ENCODE data around the gene RFTN1. TPM values are rescaled to one million over a fixed set of nuclear protein-coding genes. Genes with fewer than 3 reads are reported as not detected.

Gene RFTN1
- total and polyA plus RNA-seq, 2 of the 8 experiments (the other 6 are each of a cell fraction or from before 2014, with no cell fraction given) = 4.6 to 6.7 TPM

DNA sequence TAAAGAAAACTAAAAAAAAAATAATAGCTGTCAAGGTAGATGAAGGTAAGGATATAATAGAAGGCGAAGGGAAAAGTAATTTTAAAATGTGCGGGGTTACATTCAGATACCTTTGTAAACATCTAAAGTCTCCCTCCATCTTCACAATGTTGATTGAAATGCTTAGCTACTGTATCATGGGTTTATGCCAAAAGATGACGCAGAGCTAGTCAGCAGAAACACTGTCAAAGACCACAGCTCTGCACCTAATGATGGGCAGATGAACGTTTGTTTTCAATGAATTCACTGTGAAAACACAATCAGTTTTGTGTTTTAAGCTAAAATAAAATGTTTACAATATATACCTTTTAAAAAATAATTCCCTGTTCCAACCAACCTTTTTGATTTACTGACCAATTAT is 61.2 kb downstream of the RFTN1 start:
- H3K23ac ChIP-seq (ENCODE audit: insufficient read length) = no peak overlapping the region
- H4K8ac ChIP-seq (ENCODE audit: extremely low read depth, insufficient read depth, low read length) = no peak overlapping the region
- H2BK12ac ChIP-seq (ENCODE audit: low read depth, low read length) = no peak overlapping the region
- no peak overlapping the region for H2BK15ac ChIP-seq (ENCODE audit: low read length)
- no peak overlapping the region for H3K4me3 ChIP-seq (ENCODE audit: extremely low read depth in 1 of 4, insufficient read depth in 2 of 4, low read depth in 3 of 4, low read length in 4 of 4)
- DNase-seq (ENCODE audit: low read depth in 1 of 2, low spot score in 2 of 2) (no peak), FAIRE-seq (no peak)
- H3K4ac ChIP-seq (replicated peaks; ENCODE audit: insufficient read length, low read depth, low read length) = no peak overlapping the region
- H3K56ac ChIP-seq (replicated peaks; ENCODE audit: insufficient read length, low read depth, low read length) = no peak overlapping the region
- 87 to 100% methylated on average over 2 to 4 of the region's 4 CpGs for WGBS, 2 experiments (ENCODE audit: extremely low coverage in 1 of 2, insufficient coverage in 1 of 2, insufficient read length in 1 of 2, insufficient replicate concordance in 2 of 2, low coverage in 1 of 2, low lambda C conversion rate in 2 of 2, missing lambda C conversion rate in 1 of 2)
- no peak overlapping the region for H2BK20ac ChIP-seq (ENCODE audit: low read length)
- H4K5ac ChIP-seq (ENCODE audit: insufficient read length, low read depth, low read length) = no peak overlapping the region
- no peak overlapping the region for H3K18ac ChIP-seq (ENCODE audit: extremely low read depth, low read length)
- no peaks in the 10 kb centered on the region for H3K27me3 ChIP-seq (replicated peaks in 1 of 4; ENCODE audit: control insufficient read depth in 3 of 4, extremely low read depth in 1 of 4, insufficient read depth in 3 of 4, low read length in 3 of 4)
- H3K79me1 ChIP-seq (ENCODE audit: low read depth, low read length) = no peaks in the 10 kb centered on the region
- H3K9me3 ChIP-seq (ENCODE audit: insufficient read depth in 2 of 2, low read depth in 1 of 2, low read length in 1 of 2) = no peaks in the 10 kb centered on the region
- peaks cover 3 to 10% (median 8%) of the 10 kb centered on the region in 4 experiments; a peak in 5 of 7 replicates for H3K4me1 ChIP-seq (replicated peaks in 1 of 4; ENCODE audit: control insufficient read depth in 3 of 4, insufficient read depth in 4 of 4, low read length in 3 of 4)
- no peaks in the 10 kb centered on the region for H4K20me1 ChIP-seq (replicated peaks in 1 of 2; ENCODE audit: control insufficient read depth in 1 of 2, insufficient read depth in 2 of 2, low read length in 2 of 2)
- no peak overlapping the region for H4K91ac ChIP-seq (replicated peaks; ENCODE audit: insufficient read length, low read length)
- H3K79me2 ChIP-seq (ENCODE audit: control insufficient read depth in 1 of 2, insufficient read depth in 2 of 2, low read length in 2 of 2) = no peaks in the 10 kb centered on the region
- no peaks in the 10 kb centered on the region for H3K36me3 ChIP-seq (ENCODE audit: control insufficient read depth in 2 of 4, insufficient read depth in 4 of 4, low read length in 3 of 4)
- H3K23me2 ChIP-seq (ENCODE audit: low read depth, low read length) = no peaks in the 10 kb centered on the region
- no peak overlapping the region for H3K4me2 ChIP-seq (ENCODE audit: insufficient read depth in 1 of 2, low read depth in 2 of 2, low read length in 2 of 2)
- TF ChIP-seq SUZ12 (IDR thresholded peaks at IDR 0.05; ENCODE audit: low read length) (no peak), ASH2L (IDR thresholded peaks at IDR 0.05; ENCODE audit: low read length) (no peak), KDM5A (IDR thresholded peaks at IDR 0.05; ENCODE audit: low read length) (no peak), RBBP5 (IDR thresholded peaks at IDR 0.05; ENCODE audit: borderline replicate concordance, low read depth, low read length) (no peak), HDAC6 (IDR thresholded peaks at IDR 0.05; ENCODE audit: low read depth, low read length) (no peak), BCL11A (IDR thresholded peaks at IDR 0.05; ENCODE audit: low read depth in 2 of 2, low read length in 2 of 2) (no peak), MAFK (IDR thresholded peaks at IDR 0.05; ENCODE audit: low read depth, low read length) (no peak), CHD2 (IDR thresholded peaks at IDR 0.05; ENCODE audit: low read length) (no peak), CBX8 (IDR thresholded peaks at IDR 0.05; ENCODE audit: borderline replicate concordance, low read depth, low read length) (no peak), EZH2 (IDR thresholded peaks at IDR 0.05; ENCODE audit: low read depth, low read length, severe bottlenecking) (no peak)
- TF ChIP-seq, protein P1, sequence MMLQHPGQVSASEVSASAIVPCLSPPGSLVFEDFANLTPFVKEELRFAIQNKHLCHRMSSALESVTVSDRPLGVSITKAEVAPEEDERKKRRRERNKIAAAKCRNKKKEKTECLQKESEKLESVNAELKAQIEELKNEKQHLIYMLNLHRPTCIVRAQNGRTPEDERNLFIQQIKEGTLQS (IDR thresholded peaks at IDR 0.05; ENCODE audit: insufficient read depth, low read depth, low read length) = no peak
- TF ChIP-seq, protein P2, sequence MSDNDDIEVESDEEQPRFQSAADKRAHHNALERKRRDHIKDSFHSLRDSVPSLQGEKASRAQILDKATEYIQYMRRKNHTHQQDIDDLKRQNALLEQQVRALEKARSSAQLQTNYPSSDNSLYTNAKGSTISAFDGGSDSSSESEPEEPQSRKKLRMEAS (IDR thresholded peaks at IDR 0.05) = no peak
- no peak overlapping the region for H2BK120ac ChIP-seq (replicated peaks; ENCODE audit: low read depth, low read length)
- no peak overlapping the region for H2AK5ac ChIP-seq (ENCODE audit: low read depth, low read length)
- no peak overlapping the region for H3K27ac ChIP-seq (ENCODE audit: low read depth, low read length)
- no peak overlapping the region for H2BK5ac ChIP-seq (ENCODE audit: low read depth, low read length)
- CTCF ChIA-PET (ENCODE audit: partially characterized antibody) = interaction anchor here (0.7 to 1.9 kb wide), 4 partner anchors 9 to 14 kb away, joined by 3 to 9 read pairs (median 3); no protein-coding TSS in a partner anchor
- no peak overlapping the region for H3K14ac ChIP-seq (ENCODE audit: insufficient read length)
- POLR2A ChIA-PET (ENCODE audit: partially characterized antibody) = no interaction called here
- H2AFZ ChIP-seq (ENCODE audit: low read length) = no peak overlapping the region
- H3K9ac ChIP-seq (replicated peaks in 1 of 4; ENCODE audit: extremely low read depth in 1 of 4, low read depth in 3 of 4, low read length in 3 of 4) = no peak overlapping the region

All from H1 (cell line).